ENCODE results near the gene TMEM128.
"Not testable (repeated sequence)": the region's sequence is repeated elsewhere in the genome, so short reads cannot be mapped to it uniquely, and the experiment has no call there.

TMEM128 gene, protein sequence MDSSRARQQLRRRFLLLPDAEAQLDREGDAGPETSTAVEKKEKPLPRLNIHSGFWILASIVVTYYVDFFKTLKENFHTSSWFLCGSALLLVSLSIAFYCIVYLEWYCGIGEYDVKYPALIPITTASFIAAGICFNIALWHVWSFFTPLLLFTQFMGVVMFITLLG

DNA sequence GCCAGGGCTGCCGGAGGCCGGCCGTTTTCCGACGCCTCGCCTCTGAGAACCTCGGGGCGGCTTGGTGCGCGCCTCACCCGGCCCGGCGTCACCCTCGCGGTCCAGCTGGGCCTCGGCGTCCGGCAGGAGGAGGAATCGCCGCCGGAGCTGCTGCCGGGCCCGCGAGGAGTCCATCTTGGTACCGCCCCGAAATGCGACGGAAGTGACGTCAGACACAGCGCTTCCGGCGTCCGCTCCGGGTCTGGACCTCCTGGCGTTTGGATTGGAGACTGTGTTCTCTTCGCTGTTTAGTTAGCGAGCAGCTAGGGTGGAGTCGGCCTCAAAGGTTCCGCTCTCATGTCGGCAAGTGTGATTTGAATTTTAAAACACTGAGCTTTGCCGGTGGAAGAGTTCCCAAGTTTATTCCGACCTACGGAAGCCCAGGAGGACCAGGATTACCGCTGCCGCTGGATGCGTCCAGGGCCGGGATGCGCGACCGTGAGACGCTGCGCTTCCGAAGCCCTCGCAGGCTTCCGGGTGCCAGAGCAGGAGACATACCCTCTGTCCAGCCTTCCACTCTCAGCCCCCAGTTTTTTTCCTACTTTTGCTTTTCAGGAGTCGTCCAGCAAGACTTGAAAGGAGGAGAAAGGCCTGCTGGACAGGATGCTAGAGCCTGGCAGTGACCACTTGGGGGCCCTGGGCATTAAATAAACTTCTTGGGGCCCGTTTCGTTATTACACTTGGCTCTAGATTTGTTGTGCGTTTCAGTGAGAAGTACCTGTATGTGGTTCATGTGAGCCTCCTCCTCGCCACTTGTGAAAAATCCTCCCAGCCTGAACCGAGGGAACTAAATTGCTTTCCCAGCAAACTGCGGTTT lies at the start of gene TMEM128:
Gene TMEM128, minus strand, starts transcription at position 195 of the 856 bp plus-strand sequence. Its CDS starts 21 bp downstream, at position 174.
- DNase-seq = peak; percentile 90

DNA sequence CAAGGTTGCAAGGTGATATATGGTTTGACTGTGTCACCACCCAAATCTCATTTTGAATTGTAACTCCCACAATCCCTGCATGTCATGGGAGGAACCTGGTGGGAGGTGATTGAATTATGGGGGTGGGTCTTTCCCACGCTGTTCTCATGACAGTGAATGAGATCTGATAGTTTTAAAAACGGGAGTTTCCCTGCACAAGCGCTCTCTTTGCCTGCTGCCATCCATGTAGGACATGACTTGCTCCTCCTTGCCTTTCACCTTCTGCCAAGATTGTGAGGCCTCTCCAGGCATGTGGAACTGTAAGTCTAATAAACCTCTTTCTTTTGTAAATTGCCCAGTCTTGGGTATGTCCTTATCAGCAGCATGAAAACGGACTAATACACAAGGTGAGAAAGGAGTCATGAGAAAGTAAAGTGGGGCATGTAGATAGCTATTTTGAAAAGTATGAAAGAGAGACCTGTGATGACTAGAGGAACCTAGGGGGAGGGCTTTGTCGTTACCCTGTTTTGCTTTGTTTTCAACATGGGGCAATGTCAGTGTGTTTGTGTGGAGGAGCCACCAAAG lies 48.3 kb upstream of the TMEM128 start:
- no peak for DNase-seq

DNA sequence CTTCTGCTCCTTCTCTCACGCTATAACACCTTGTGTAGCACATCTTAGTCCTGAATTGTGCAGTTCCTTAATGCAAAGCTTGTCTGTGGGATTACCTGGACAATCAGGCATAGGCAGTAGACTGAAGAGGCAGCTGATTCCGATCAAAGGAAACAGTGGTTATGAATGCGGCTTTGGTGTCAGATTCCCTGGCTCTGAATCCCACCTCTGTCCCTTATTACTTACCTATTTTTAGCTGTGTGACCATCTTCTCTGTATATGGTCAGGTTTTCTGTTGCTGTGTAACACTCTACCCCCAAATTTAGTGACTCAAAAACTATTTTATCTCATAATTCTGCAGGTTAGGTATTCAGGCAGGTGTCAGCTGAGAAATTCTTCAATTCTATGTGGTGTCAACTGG lies 45.3 kb upstream of the TMEM128 start:
- DNase-seq = no peak

DNA sequence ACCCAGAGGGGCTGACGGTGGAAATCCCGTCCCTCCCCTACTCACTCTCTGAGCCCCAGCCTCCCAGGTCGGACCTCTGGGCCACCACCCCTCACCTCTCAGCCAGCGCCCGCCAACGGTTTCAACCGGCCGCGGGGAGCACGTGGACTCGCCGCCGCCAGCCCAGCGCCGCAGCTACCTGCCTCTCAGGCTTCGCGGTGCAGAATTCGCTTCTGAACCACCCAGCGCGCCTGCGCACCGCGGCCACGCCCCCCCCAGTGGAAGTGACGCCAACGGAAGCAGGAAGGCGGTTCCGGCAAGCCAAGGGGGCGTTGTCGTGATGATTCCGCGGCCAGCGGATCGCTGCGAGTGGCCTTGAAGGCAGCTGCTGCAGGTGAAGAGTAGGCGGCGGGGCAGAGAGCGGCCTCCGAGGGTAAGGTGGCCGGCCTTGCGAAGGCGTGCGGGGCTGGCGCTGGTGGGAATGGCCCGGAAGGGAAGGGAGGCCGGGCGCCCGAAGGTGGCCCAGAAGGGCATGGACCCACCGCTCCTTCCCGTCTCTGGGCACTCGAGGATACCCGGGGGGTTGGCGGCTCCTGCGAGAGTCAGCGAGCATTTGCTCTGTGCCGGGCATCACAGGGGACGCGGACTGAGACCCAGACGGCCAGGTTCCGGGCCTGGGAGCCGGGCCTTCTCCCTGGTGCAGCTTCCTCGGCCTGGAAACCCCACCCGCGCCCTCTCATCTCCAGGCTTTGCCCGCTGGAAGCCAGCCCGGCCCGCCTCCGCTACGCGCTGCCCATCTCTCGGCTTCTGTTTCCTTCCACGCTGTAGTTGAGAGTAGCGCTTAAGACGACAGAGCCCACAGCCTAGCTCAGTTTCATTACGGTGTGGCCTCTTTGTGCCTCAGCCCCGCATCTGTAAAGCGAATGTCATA lies 42.2 kb upstream of the TMEM128 start, which contains the start of the genes LYAR and ZBTB49:
Gene LYAR, minus strand, starts transcription at position 214 of the 910 bp plus-strand sequence. CDS start 6,412 bp downstream, outside the sequence.
Gene ZBTB49, plus strand, starts transcription at position 311 of the 910 bp plus-strand sequence. CDS start 9,695 bp downstream, outside the sequence.
- DNase-seq = peak; percentile 74

DNA sequence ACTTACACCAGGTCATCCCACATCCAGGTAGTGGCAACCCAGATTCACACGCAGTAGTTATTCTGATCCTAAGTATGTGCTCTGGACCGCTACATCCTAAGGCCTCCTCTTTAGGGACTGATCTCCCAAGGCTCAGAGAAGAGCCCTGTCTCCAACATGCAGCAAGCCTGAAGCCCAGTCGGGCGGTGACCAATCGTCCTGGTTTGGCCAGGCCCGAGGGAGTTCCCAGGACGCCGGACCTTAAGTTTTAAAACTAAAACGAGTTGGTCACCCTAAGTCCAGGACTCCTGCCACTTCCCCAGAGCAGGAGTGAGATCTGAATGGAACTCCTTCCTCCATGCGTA lies 41.5 kb upstream of the TMEM128 start:
- DNase-seq = no peak

DNA sequence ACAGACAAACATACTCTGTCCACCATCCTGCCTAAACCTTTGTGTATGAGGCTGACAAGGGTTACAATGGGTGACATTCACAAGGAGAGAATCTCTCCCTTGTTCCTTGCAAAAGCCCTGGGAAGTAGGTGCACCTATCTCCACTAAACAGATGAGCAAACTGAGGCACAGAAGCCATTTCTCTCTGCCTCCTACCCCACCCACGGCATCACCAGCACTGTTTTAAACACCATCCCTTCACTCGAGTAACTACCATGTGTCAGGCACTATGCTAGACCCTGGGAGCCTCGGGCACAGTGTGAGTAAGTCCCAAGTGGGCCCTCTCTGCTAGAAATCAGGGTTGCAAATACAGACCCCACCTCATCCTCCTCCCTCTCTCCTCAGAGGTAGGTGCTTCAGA lies 41.0 kb upstream of the TMEM128 start:
- no peak for DNase-seq

DNA sequence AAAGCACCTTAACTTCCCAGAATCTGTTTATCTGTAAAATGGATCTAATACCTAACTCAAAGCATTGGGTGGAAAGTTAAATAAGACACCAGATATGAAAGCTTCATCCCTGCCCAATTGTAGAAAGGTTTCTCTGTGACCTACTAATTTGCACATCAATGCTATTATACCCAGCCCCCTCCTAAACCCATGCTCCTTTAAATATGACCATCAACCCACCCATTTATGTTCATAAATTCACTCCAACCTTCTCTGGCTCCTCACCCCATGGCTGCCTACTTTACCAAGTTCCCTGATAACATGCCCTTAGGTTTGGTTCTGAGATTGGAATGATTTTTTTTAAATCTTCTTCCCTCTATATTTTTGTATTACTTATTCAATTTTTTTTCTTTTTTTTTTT lies 40.1 kb upstream of the TMEM128 start:
- DNase-seq = no peak

DNA sequence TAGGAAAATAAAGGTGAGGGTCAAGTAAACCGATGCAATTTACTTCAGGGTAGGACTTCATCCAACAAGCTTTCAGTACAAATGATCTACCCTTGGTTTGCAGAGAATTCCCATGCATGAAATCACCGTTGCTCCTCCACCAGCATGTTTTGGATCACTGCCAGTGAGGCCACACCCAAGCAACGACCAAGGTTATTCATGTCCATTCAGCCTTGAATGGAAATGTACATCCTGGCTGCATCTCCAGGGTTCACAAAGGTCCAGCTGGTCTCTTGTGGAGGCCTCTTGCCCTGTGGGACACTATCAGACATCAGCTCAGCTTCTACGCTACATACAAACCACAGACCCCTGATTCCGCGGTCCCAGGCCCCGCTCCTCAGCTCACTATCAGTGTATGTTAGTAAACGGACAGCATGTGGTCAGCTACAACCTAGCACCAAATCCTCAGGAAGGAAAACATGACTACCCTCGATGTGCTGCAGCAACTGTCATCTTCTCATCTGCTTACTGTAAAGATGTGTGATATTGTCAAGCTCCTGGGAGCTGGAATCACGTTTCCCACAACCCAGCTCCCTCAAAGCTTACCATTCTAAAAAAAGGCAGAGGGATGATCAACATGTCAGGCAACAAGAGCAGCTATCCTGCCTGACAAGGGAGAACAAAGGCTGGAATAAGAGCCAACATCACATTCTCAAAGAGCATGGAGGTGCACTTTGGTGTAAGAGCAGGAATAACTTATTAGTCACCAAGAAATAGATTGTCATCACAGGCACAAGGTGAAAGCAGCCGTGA lies 37.0 kb upstream of the TMEM128 start:
- no peak for DNase-seq

DNA sequence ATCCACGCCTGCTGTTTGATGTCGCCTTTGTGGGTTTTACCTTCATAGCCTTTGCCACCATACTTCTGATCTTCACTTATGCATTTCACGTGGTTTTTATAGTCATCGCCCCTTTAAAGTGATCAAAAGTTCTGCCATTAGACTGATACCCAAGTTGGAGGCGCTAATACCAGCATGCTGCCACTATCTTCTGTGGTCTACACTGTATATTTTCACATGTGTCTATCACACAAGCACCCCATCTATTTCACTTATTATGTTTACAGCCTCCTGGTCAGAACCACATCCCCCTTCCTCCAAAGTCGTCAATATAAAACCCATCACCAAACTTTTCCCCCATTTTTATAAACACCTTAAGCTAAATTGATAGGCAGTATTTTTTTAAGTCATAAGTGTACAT lies 33.8 kb upstream of the TMEM128 start:
- no peak for DNase-seq

DNA sequence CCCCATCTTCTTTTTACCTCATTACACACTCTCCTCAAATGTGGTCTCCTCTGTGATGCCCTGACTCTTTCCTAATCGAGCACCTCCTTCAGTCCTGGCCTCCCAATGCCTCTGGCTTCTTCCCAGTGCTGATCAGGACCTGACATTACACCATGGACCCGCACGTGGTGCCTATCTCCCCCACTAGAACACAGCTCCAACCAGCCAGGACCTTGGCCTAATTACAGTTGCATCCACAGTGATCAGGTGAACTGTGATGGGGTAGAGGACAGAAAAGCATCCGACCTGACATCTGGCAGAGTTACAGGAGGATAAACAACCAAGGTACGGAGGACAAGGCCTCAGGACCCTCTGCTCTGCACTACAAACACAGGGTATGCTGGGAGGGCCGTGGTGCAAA lies 29.5 kb upstream of the TMEM128 start:
- DNase-seq = no peak

DNA sequence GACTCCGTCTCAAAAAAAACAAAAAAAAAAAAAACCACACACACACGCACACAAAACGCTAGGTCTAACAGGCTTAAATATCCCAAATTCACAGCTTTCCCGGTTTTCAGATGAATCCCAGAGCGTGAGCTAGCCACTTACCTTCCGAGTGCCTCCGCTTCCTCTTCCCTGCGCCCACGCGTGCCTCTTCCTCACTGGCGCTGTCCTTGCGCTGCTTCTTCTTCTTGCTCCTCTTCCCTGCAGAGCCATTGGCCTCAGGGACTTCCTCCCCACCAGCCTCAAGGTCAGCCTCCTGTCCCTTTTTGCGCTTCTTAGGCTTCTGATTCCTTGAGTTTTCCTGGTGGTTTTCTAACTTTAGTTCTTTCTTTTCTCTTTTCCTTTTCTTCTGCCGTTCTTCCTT lies 26.2 kb upstream of the TMEM128 start:
- DNase-seq = no peak

DNA sequence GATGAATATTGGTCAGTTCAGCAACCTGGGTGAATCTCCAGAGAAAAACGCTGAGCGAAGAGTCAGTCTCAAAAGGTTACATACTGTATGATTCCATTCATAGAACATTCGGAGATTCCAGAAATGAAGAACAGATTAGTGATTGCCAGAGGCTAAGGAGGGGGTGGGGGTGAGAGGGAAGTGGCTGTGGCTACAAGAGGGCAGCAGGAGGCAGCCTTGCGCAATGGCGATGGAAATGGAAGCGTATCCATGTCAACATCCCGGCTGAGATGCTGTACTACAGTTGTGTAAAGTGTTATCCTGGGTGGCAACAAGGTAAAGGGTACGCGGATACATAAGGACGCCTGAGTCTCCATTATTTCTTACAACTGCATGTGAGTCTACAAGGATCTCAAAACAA lies 23.9 kb upstream of the TMEM128 start:
- no peak for DNase-seq

DNA sequence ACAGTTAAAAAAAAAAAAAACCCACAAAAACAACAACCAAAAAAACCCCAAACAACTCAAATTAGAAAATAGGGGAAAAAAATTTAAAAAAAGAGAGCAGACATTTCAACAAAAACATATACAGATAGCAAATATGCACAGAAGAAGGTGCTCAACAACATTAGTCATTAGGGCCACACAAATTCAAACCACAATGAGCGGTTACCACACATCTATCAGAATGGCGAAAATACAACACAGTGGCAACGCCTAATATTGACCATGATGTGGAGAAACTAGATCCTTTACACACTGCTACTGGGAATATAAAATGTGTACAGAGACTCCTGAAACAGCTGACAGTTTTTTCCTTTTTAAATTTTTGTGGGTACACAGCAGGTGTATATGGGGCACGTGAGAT lies 22.5 kb upstream of the TMEM128 start:
- DNase-seq = no peak

DNA sequence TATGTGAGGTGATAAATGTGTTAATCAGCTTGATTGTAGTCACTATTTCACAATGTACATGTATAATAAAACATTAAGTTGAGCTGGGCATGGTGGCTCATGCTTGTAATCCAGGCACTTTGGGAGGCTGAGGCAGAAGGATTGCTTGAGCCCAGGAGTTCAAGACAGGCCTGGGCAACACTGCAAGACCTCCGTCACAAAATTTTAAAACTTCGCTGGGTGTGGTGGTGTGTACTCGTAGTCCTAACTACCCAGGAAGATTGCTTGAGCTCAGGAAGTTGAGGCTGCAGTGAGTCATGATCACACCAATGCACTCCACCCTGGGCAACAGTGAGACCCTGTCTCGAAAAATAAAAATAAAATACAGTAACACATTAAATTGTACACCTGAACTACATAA lies 21.8 kb upstream of the TMEM128 start:
- no peak for DNase-seq

DNA sequence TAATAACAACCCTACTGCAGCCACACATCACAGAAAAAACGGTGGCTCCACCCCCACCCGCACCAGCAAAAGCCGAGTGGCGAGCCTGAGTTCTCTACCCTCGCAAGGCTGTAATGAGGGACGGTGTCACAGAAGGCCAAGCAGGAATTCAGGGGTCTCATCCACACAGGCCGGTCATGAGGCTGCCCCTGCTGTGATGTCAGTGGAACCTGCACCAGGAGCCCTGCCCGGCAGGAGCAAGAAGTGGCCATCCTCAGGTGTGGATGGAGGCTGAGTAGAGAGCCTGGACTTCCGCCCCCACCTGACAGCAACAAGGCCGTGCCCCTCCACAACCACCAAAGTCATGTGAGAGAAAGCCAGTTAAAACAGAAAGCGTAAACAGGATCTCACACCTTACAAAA lies 21.3 kb upstream of the TMEM128 start:
- no peak for DNase-seq

DNA sequence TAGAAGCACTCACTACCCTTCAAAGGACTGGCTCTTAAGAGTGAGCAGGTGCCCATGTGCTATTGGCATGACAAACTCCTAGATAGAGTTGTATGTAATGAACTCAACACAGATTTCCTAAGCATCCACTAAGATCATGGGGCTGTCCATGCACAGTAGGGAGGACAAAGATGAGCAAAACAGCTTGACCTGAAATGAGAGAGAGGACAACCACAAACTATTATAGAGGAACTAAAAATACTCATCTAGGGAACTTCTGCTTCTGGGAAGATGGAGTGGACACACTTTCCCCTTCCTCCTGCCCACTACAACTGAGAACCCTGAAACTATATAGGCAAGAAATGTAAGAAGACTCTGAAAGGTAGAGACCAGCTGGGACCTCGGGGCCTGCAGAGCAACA lies 20.8 kb upstream of the TMEM128 start:
- no peak for DNase-seq

DNA sequence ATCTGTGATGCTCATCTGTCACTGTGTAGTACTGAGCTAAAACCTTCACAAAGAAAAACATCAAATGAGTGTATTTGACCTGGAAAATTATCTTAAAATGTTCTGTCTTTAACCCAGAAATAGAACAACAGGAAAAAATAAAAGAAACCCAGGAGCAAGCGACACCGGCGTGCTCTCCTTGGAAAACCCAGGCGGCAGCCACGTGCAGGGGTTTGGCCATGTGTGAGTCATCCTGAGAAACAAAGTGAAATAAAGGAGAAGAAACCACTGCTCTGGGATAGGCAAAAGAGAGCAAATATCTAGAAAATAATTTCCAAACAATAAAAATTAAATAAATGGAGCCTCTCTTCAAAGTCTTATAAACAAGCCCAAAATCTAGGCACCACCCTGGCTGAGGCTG lies 20.0 kb upstream of the TMEM128 start:
- no peak for DNase-seq

DNA sequence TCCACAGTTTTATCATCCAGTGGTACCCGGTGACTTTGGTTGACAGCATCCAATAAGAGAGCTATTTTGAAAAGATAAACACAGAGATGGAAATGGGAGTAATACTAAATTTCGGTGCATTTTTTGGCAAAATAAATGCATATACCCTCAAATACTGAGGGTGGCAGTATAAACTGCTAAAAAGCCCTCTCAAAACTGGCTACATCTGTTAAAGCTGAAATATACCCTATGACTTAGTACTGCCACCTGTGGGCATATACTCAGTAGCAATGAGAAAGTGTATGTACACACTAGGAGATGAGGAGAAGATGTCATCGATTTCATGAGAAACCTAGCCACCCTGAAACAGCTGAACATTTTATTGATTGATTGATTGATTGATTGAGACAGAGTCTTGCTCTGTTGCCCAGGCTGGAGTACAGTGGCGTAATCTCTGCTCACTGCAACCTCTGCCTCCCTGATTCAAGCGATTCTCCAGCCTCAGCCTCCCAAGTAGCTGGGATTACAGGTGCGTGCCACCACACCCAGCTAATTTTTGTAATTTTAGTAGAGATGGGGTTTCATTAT lies 12.2 kb upstream of the TMEM128 start:
- peak; percentile 9 for DNase-seq

DNA sequence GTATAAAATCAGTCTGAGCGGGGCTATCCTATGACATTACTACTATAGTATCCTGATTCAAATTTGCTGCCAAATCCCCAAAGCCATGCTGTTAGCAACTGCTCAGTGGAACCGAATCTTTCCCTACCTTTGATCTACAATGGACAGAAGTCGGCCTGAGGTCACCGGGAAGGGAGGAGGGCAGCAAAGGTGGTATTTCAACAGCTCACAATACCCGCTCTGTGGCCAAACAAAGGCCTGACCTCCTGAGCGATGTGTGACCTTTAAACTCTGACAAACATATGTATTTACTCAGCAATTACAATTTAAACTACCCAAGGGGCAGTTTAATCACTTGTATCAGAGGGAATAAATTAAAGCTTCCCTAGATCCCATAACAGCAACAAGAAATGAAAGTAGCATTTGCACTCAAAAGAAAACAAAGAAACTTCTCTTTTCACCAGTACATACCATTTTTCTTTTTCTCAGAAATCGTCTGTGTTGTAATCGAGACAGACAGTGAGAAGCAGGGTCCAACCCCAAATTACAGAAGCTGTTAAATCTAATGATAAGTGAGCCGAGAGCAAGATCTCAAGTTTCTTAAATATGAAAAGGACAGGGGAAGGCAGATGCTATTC lies 11.6 kb upstream of the TMEM128 start:
- DNase-seq = no peak

DNA sequence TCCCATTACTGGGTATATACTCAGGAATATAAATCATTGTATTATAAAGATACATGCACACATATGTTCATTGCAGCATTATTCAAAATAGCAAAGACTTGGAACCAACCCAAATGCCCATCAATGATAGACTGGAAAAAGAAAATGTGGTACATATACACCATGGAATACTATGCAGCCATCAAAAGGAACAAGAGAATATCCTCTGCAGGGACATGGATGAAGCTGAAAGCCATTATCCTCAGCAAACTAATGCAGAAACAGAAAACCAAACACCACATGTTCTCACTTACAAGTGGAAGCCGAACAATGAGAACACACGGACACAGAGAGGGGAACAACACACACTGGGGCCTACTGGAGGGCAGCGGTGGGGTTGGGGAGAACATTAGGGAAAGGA lies 9.7 kb upstream of the TMEM128 start:
- DNase-seq = not testable (repeated sequence)

DNA sequence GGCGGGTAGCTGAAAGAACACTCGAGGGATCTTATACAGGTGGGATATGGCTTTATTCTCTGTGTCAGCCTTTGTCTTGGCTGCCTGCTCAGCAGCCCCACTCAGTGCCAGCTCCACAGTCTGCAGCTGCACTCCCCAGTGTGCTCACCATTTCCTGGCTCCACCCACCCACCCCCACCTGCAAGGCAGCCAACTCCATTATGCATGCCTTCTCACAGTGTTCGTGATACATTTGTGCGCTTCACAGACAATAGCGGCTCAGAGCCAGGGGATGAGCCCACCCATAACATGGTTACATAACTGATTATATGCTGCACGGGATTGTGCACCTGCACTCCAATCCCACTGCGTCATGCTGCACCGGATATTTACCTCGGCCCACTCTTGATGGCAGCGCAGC lies 8.8 kb upstream of the TMEM128 start:
- no peak for DNase-seq

Measured in kidney glomerular epithelial cell (primary cell).